Fibroblast of pulmonary artery (primary cell): ENCODE results near the gene BCKDHB.

ENCODE experiments used
- DNase-seq: peaks from one replicate; pipeline ENCODE4 v3.0.0-alpha.2; 2010; ENCODE audit warnings: low read depth
- H3K4me3 ChIP-seq: replicated peaks from 2 replicates; pipeline ENCODE4 v1.5.1; 2011; ENCODE audit warnings: low read depth, mild to moderate bottlenecking, control low read depth, low read length, moderate library complexity
- TF ChIP-seq, protein P1 (sequence below): IDR thresholded peaks from 2 replicates; pipeline ENCODE4 v1.5.1; 2011; ENCODE audit warnings: mild to moderate bottlenecking, control low read depth, low read length, inconsistent platforms; ENCODE audit errors: missing control alignments

Gene BCKDHB

DNA sequence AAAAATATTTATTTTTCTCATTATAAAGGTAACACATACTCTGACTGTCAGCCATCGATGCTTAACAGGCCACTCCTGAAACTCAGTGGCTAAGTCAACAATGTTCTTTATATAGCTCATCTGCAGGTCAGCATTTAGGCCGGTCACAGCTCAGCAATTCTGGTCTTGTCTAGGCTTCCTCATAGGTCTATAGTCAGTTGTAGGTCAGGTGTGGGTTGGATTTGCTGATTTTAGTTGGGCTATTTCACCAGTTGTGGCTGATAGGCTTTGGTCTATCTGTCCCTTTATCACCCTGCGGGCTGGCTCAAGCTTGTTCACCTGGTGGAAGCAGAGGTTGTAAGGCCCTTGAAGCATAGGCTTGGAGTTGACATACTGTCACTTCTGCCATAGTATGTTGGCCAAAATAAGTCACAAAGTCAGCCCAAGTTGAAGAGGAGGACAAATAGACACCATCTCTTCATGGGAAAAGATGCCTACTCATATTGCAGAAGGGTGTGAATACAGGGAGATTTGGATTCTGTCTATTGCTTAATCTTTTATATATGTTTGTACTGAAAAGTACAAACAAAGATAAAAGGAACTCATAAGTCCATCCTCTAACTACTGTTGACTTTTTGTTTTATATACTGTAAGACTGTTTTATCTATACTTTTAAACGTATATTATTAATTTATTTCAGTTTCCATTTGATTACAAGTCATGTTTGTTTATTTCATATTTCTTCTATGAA lies 75.0 kb downstream of the BCKDHB start:
- DNase-seq = no peak
- TF ChIP-seq, protein P1, sequence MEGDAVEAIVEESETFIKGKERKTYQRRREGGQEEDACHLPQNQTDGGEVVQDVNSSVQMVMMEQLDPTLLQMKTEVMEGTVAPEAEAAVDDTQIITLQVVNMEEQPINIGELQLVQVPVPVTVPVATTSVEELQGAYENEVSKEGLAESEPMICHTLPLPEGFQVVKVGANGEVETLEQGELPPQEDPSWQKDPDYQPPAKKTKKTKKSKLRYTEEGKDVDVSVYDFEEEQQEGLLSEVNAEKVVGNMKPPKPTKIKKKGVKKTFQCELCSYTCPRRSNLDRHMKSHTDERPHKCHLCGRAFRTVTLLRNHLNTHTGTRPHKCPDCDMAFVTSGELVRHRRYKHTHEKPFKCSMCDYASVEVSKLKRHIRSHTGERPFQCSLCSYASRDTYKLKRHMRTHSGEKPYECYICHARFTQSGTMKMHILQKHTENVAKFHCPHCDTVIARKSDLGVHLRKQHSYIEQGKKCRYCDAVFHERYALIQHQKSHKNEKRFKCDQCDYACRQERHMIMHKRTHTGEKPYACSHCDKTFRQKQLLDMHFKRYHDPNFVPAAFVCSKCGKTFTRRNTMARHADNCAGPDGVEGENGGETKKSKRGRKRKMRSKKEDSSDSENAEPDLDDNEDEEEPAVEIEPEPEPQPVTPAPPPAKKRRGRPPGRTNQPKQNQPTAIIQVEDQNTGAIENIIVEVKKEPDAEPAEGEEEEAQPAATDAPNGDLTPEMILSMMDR = no peak
- H3K4me3 ChIP-seq = no peak overlapping the region

DNA sequence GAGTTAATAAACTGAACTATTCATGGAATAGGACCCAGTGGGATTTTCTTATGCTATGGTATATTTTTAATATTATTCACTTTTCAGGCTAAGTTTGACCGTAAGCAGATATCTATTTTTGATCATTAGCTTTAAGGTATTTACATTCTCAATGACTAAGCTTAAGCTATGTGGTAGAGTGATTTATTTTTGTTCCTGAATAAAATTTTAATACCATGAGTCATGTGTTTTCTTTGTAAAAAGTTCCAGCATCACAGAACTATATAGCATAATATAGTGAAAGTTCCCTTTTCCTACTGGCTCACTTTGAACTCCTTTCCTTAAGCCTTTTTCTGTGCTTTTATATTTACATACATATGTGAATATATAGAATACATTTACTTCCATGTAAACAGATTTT lies 75.8 kb downstream of the BCKDHB start:
- DNase-seq = peak; percentile 52
- no peak overlapping the region for H3K4me3 ChIP-seq
- TF ChIP-seq, protein P1 = no peak

DNA sequence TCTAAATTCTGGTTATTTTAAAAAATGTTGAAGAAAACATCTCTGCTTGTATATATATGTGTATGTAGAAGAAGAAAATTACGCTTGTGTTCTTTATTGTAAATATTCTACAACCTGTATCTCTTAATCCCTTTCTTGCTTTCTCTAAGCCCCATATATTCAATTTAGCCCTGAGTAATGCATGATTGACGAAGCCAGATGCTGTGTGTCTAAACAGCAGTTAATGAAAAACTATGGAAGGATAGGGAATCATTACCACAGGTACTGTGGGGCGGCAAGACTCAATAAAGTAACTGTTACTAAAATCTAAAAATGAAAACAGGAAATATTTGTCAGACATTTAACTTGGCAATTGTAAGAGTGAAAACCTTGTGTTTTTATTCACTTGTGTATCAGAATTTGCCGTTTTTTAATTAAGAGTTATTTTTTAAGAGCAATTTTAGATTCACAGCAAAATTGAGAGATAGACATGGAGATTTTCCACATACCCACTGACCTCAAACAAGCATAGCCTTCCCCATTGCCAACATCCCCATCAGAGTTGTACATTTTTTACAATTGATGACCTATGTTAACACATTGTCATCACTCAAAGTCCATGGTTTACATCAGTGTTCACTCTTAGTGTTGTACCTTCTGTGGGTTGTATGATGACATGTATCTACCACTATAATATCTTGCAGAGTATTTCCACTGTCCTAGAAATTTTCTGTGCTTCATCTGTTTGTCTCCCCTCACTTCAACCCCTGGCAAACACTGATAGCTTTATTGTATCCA lies 76.7 kb downstream of the BCKDHB start:
- DNase-seq = no peak
- H3K4me3 ChIP-seq = no peak overlapping the region
- TF ChIP-seq, protein P1 = no peak

DNA sequence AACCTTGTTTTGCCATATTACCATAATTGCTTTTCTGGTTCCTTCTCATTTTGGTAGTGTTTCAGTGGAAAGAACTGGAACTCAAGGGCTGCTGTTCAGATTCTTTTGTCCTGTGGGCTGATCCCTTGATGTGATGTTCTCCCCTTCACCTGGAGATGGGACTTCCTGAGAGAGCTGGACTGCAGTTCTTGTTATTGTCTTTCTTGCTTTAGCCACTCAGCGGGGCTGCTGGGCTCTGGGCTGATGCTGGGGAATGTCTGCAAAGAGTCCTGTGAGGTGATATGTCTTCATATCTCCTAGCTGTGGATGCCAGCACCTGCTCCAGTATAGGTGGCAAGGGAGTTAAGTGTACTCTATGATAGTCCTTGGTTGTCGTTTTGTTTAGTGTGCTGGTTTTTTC lies 79.0 kb downstream of the BCKDHB start:
- no peak overlapping the region for H3K4me3 ChIP-seq
- no peak for DNase-seq
- TF ChIP-seq, protein P1 = no peak

DNA sequence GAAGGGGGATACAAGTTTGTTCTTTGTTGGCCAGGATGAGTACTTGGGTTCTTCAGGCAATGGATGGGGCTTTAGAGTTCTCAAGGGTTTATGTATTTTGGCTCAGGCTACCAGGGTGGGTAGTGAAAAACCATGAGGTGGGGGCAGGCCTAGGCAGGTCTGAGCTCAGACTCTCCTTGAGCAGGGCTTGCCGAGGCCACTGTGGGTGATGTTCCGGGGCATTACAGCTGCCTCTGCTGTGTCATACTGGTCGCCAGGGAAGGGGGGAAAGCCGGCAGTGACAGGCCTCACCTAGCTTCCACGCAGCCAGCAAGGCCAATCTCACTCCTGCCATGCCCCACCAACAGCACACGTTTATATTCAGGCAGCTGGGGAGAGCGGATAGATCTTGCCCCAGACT lies 79.6 kb downstream of the BCKDHB start:
- no peak overlapping the region for H3K4me3 ChIP-seq
- DNase-seq = no peak
- TF ChIP-seq, protein P1 = no peak

DNA sequence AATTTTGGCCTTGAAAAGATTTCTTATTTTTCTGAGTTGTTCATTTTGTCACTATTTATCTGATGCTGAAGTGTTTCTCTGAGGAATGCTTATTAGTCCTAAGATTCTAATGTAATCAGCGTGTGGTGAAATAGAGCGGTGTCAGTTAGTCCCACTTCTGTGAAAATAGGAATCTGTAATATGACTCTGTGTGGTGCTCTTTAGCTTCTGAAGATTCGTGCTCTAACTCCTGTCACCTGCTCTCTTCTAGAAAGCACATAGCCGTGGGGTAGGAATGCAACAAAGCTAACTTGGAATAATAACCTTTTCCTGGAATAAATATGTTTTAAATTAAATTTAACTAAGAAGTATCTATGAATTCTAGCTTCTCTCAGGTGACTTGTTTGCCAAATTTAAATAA lies 90.4 kb downstream of the BCKDHB start:
- no peak for DNase-seq
- H3K4me3 ChIP-seq = no peak overlapping the region
- TF ChIP-seq, protein P1 = no peak
